ENCODE measurements around the gene HADH. TPM values are rescaled to one million over a fixed set of nuclear protein-coding genes. Genes with fewer than 3 reads are reported as not detected.
"Not testable (repeated sequence)": the region's sequence is repeated elsewhere in the genome, so short reads cannot be mapped to it uniquely, and the experiment has no call there.

Gene HADH
- polyA plus RNA-seq, 1 donor: 103 TPM

GRCh38 chr4:107996949-107997788 lies 7.5 kb downstream of the HADH start:
- DNase-seq (ENCODE audit: low read depth): no peak

GRCh38 chr4:107997794-107998193 lies 8.1 kb downstream of the HADH start:
- no peak for DNase-seq (ENCODE audit: low read depth)

GRCh38 chr4:107999932-108000539 lies 10.3 kb downstream of the HADH start:
- no peak for DNase-seq (ENCODE audit: low read depth)

- DNase-seq (ENCODE audit: low read depth): no peak
Observed at GRCh38 chr4:108001540-108002135, 11.9 kb downstream of the HADH start.

GRCh38 chr4:108003982-108004515 lies 14.4 kb downstream of the HADH start:
- DNase-seq (ENCODE audit: low read depth): no peak

GRCh38 chr4:108004646-108005045 lies 15.0 kb downstream of the HADH start:
- DNase-seq (ENCODE audit: low read depth): no peak

GRCh38 chr4:108005807-108006206 lies 16.1 kb downstream of the HADH start:
- no peak for DNase-seq (ENCODE audit: low read depth)

GRCh38 chr4:108006361-108006760 lies 16.7 kb downstream of the HADH start:
- DNase-seq (ENCODE audit: low read depth): no peak

- DNase-seq (ENCODE audit: low read depth): no peak
Observed at GRCh38 chr4:108007984-108008383, 18.3 kb downstream of the HADH start.

- no peak for DNase-seq (ENCODE audit: low read depth)
Observed at GRCh38 chr4:108008721-108009120, 19.0 kb downstream of the HADH start.

- DNase-seq (ENCODE audit: low read depth): no peak
Observed at GRCh38 chr4:108010167-108010566, 20.5 kb downstream of the HADH start.

GRCh38 chr4:108012382-108012781 lies 22.7 kb downstream of the HADH start:
- not testable (repeated sequence) for DNase-seq (ENCODE audit: low read depth)

- no peak for DNase-seq (ENCODE audit: low read depth)
Observed at GRCh38 chr4:108013327-108013726, 23.6 kb downstream of the HADH start.

GRCh38 chr4:108013955-108014354 lies 24.3 kb downstream of the HADH start:
- DNase-seq (ENCODE audit: low read depth): no peak

- DNase-seq (ENCODE audit: low read depth): peak; percentile 47
Observed at GRCh38 chr4:108018040-108018883, 28.6 kb downstream of the HADH start.

GRCh38 chr4:108018884-108019187 lies 29.1 kb downstream of the HADH start:
- DNase-seq (ENCODE audit: low read depth): no peak

GRCh38 chr4:108024085-108024877 lies 34.6 kb downstream of the HADH start:
- DNase-seq (ENCODE audit: low read depth): no peak

GRCh38 chr4:108024878-108025165 lies 35.1 kb downstream of the HADH start:
- no peak for DNase-seq (ENCODE audit: low read depth)

- no peak for DNase-seq (ENCODE audit: low read depth)
Observed at GRCh38 chr4:108029016-108029720, 39.5 kb downstream of the HADH start.

- DNase-seq (ENCODE audit: low read depth): no peak
Observed at GRCh38 chr4:108029731-108030130, 40.0 kb downstream of the HADH start.

- DNase-seq (ENCODE audit: low read depth): peak; percentile 44
Observed at GRCh38 chr4:108030332-108030731, 40.6 kb downstream of the HADH start.

Data from forelimb muscle (tissue), 1 donor.